ENCODE data around the gene KCNH4. TPM values are rescaled to one million over a fixed set of nuclear protein-coding genes. Genes with fewer than 3 reads are reported as not detected.
"Not testable (repeated sequence)": the region's sequence is repeated elsewhere in the genome, so short reads cannot be mapped to it uniquely, and the experiment has no call there.

Gene KCNH4
- total RNA-seq, 1 donor from 2014 or later, result not detected

DNA sequence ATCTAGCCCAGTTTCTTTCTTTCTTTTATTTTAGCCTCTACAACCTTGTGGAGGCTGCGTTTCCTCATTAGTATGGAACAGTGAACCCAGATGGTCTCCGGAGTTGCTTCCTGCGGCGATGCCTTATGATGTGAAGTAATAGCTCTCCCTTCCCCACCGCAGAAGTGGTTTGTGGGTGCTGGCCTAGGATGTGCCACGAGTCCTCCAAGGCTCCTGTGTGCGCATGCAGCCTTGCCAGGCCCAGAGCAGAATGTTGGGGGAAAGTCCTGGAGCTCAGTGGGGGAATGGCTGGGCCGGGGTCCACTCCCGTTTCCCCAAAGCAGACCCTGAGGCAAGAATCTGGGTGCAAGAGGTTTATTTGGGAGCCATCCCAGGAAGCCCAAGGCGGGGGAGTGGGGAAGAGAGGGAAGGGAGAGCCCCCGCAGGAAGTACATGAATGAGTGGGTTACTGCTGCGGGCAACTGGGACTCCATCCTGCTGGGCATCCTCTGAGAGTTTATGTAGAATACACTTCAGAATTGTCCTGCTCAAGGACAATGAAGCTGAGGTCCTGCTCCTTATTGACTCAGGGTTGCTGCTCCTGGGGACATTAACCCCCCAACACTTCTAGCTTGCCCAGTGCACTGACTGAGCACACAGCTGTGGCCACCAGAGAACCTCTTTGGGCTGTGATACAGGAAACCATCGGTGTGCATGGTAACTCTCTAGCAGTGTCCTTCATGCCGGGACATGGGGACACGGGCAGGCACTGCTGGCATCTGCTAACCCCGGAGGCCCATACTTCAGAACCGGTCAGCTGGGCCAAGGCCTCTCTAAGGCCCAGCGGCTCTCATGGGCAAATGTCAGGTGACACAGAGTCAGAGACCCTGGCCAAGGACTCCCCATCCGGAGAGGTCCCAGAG lies 8.1 kb upstream of the KCNH4 start:
- TF ChIP-seq, protein P1, sequence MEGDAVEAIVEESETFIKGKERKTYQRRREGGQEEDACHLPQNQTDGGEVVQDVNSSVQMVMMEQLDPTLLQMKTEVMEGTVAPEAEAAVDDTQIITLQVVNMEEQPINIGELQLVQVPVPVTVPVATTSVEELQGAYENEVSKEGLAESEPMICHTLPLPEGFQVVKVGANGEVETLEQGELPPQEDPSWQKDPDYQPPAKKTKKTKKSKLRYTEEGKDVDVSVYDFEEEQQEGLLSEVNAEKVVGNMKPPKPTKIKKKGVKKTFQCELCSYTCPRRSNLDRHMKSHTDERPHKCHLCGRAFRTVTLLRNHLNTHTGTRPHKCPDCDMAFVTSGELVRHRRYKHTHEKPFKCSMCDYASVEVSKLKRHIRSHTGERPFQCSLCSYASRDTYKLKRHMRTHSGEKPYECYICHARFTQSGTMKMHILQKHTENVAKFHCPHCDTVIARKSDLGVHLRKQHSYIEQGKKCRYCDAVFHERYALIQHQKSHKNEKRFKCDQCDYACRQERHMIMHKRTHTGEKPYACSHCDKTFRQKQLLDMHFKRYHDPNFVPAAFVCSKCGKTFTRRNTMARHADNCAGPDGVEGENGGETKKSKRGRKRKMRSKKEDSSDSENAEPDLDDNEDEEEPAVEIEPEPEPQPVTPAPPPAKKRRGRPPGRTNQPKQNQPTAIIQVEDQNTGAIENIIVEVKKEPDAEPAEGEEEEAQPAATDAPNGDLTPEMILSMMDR (conservative IDR thresholded peaks at IDR 0.05), result no peak
- DNase-seq (ENCODE audit: extremely low spot score, unreplicated experiment), result no peak
- H3K4me1 Mint-ChIP-seq (ENCODE audit: unreplicated experiment), result no peaks in the 10 kb centered on the region
- no peak overlapping the region for H3K27ac Mint-ChIP-seq
- H3K27me3 Mint-ChIP-seq, result peaks cover 29% of the 10 kb centered on the region
- no peak overlapping the region for H3K4me3 Mint-ChIP-seq
- no peaks in the 10 kb centered on the region for H3K36me3 Mint-ChIP-seq
- no peaks in the 10 kb centered on the region for H3K9me3 Mint-ChIP-seq

DNA sequence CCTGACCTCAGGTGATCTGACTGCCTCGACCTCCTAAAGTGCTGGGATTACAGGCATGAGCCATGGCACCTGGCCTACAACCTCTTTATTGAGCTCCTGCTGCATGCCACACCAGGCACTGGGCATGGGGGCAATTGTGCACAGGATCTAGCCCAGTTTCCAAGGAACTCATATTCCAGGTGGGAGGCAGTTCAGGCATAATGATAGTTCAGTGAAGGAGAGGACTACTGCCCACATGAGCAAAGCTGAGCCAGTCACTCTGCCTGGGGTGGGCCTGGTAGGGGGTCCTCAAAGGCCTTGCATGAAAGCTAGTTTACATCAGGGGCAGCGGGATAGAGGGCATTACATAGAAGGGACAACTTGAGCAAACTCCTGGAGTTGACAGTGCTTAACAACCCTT lies 6.9 kb upstream of the KCNH4 start:
- TF ChIP-seq, protein P1 (conservative IDR thresholded peaks at IDR 0.05), result no peak
- Mint-ChIP-seq H3K9me3 (no peaks in the 10 kb centered on the region), H3K4me3 (no peak overlapping the region), H3K4me1 (ENCODE audit: unreplicated experiment) (no peaks in the 10 kb centered on the region), H3K36me3 (no peaks in the 10 kb centered on the region), H3K27me3 (peaks cover 40% of the 10 kb centered on the region), H3K27ac (no peak overlapping the region)
- no peak for DNase-seq (ENCODE audit: extremely low spot score, unreplicated experiment)

DNA sequence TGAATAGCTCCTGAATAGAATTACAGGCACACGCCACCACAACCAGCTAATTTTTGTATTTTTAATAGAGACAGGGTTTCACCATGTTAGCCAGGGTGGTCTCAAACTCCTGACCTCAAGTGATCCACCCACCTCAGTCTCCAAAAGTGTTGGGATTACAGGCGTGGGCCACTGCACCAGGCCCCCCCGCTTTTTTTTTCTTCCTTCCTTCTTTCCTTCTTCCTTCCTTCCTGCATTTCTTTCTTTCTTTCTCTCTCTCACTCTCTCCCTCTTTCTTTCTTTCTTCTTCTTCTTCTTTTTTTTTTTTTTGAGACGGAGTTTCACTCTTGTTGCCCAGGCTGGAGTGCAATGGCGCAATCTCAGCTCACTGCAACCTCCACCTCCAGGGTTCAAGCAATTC lies 5.2 kb upstream of the KCNH4 start:
- H3K4me3 Mint-ChIP-seq, result peak overlapping the region; percentile 2
- H3K4me1 Mint-ChIP-seq (ENCODE audit: unreplicated experiment); H3K36me3 Mint-ChIP-seq; H3K27ac Mint-ChIP-seq; DNase-seq (ENCODE audit: extremely low spot score, unreplicated experiment); H3K9me3 Mint-ChIP-seq: not testable (repeated sequence)
- H3K27me3 Mint-ChIP-seq, result peaks cover 57% of the 10 kb centered on the region

DNA sequence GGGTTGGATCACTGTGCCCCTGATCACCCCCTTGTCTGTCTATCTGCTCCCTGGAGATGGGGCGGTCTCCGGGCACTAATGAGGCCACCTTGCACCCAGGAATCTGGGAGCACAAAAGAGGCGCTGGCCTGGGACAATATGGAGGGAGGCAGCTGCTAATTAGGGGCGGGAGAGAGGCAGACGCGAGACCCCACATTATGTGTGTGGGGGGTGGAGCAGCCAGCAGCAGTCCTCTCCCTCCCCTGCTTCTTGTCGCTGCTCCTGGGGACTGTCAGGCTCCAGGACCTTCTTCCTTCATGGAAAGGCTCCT lies 4.6 kb upstream of the KCNH4 start:
- Mint-ChIP-seq H3K4me3 (no peak overlapping the region), H3K4me1 (ENCODE audit: unreplicated experiment) (no peaks in the 10 kb centered on the region), H3K27ac (no peak overlapping the region), H3K27me3 (peaks cover 59% of the 10 kb centered on the region), H3K36me3 (no peaks in the 10 kb centered on the region), H3K9me3 (no peaks in the 10 kb centered on the region)
- TF ChIP-seq, protein P1 (conservative IDR thresholded peaks at IDR 0.05), result no peak
- DNase-seq (ENCODE audit: extremely low spot score, unreplicated experiment), result no peak

DNA sequence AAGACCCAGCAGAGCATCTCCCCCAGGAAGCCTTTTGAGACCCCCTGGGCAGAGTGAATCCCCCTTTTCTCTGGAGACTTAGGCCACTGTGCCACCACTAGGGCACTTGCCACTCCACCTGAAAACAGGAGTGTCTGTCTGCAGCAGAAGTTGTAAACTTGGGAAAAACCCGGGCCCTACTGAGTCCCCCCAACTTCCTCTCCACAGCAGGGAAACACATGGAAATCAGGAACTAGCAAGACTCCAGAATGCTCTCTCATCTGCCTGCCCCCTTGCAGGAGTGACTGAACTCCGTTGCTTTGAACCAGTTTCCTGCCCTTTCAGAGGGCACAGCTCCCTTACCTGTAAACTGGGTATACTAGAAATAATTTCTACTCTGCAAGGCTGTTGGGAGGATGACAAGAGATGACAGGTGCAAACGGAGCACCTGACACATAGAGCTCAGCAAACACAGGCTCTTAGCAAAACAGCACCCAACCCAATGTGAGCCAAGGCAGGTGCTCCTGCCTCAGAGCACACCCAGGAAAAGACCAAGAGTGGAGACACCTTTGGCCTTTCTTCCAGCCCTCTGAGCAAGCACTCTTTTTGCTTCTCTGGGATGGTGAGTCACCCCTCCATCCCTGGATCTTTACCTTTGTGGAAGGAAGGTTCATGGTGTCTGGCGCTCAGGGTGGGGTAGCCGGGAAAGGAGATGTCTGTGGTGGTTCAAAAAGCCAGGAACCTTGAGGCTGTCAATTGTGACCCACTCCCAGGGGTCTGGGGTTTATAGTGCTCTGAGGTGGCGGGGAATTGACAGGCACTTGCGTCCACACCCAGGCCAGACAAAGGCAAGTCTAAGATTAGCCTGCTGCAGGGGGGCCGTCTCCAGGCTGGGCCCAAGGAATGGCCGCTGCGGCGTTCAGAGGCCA lies 4.0 kb upstream of the KCNH4 start, which contains the start of gene HCRT:
Gene HCRT (minus strand): TSS at position 740 of the 908 bp plus-strand sequence. CDS start 87 bp downstream, at position 653.
- no peak for DNase-seq (ENCODE audit: extremely low spot score, unreplicated experiment)
- H3K27ac Mint-ChIP-seq, result no peak within 1 kb of the TSS
- TF ChIP-seq, protein P1 (conservative IDR thresholded peaks at IDR 0.05), result no peak
- H3K4me3 Mint-ChIP-seq, result peak within 1 kb of the TSS; percentile 65
- no peaks in the 10 kb centered on the region for H3K9me3 Mint-ChIP-seq
- no peaks in the 10 kb centered on the region for H3K36me3 Mint-ChIP-seq
- no peaks in the 10 kb centered on the region for H3K4me1 Mint-ChIP-seq (ENCODE audit: unreplicated experiment)
- H3K27me3 Mint-ChIP-seq, result peaks cover 65% of the 10 kb centered on the region

Data from type B pancreatic cell (in vitro differentiated cells).